Measurements from ENCODE around the gene ZBTB42. TPM values are rescaled to one million over a fixed set of nuclear protein-coding genes. Genes with fewer than 3 reads are reported as not detected.
"Not testable (repeated sequence)": the region's sequence is repeated elsewhere in the genome, so short reads cannot be mapped to it uniquely, and the experiment has no call there.

ZBTB42 gene
- polyA plus RNA-seq, 1 of the 3 experiments (the other 2 are of a cell fraction) = 3.1 TPM

GRCh38 chr14:104830781-104831180, 29.9 kb downstream of the ZBTB42 start:
- Histone ChIP-seq H3K9me2 (no peaks in the 10 kb centered on the region), H3K36me3 (replicated peaks in 1 of 2; ENCODE audit: control insufficient read depth in 1 of 2, insufficient read depth in 2 of 2, low read length in 1 of 2) (no peaks in the 10 kb centered on the region), H3K9ac (no peak overlapping the region), H3K4me3 (ENCODE audit: low read depth in 2 of 2, low read length in 1 of 2) (no peak overlapping the region), H4K20me1 (ENCODE audit: insufficient read depth) (no peaks in the 10 kb centered on the region), H3K4me1 (ENCODE audit: control insufficient read depth in 1 of 2, insufficient read depth in 2 of 2, low read depth in 1 of 2, low read length in 1 of 2) (peaks cover 0 to 11% of the 10 kb centered on the region in 2 experiments; a peak in 1 of 4 replicates), H2AFZ (ENCODE audit: low read depth) (no peak overlapping the region), H3K27ac (ENCODE audit: low read depth in 2 of 2, low read length in 1 of 2) (no peak overlapping the region), H3K4me2 (no peak overlapping the region), H3K27me3 (ENCODE audit: insufficient read depth) (no peaks in the 10 kb centered on the region), H3F3A (replicated peaks; ENCODE audit: insufficient read depth) (peaks cover 4% of the 10 kb centered on the region), H3K79me2 (ENCODE audit: insufficient read depth) (no peaks in the 10 kb centered on the region), H3K9me3 (no peaks in the 10 kb centered on the region)
- WGBS (ENCODE audit: low lambda C conversion rate) = 73% methylated on average over 9 of the region's 9 CpGs
- ChIA-PET POLR2A (interaction anchor here (0.7 kb wide), 1 partner anchor 255 kb away, joined by 3 read pairs; no protein-coding TSS in a partner anchor), CTCF (interaction anchor here (0.8 to 1.7 kb wide), 2 partner anchors 10 to 62 kb away, joined by 3 to 7 read pairs; no protein-coding TSS in a partner anchor)
- TF ChIP-seq ZBTB33 (IDR thresholded peaks at IDR 0.05; ENCODE audit: borderline replicate concordance, low read depth) (no peak), ELF1 (IDR thresholded peaks at IDR 0.05) (no peak), POLR2AphosphoS5 (IDR thresholded peaks at IDR 0.05; ENCODE audit: low read depth, low read length) (no peak), TAF1 (IDR thresholded peaks at IDR 0.05; ENCODE audit: borderline replicate concordance, low read depth, low read length) (no peak), USF1 (IDR thresholded peaks at IDR 0.05; ENCODE audit: borderline replicate concordance, low read depth) (no peak), CTCF (IDR thresholded peaks at IDR 0.05) (no peak), GATA2 (CRISPR knock-in tag; IDR thresholded peaks at IDR 0.05) (no peak), GABPA (IDR thresholded peaks at IDR 0.05; ENCODE audit: low read depth) (no peak), TEAD4 (IDR thresholded peaks at IDR 0.05; ENCODE audit: borderline replicate concordance, insufficient read depth) (no peak), RCOR1 (IDR thresholded peaks at IDR 0.05; ENCODE audit: low read length) (no peak), MAX (IDR thresholded peaks at IDR 0.05; ENCODE audit: low read depth) (no peak), REST (IDR thresholded peaks at IDR 0.05; ENCODE audit: low read depth, low read length) (no peak)
- no peak for DNase-seq

GRCh38 chr14:104836171-104836935, 35.5 kb downstream of the ZBTB42 start:
- WGBS (ENCODE audit: low lambda C conversion rate) = 90% methylated on average over 22 of the region's 41 CpGs
- H3K9me2 ChIP-seq; H3K27me3 ChIP-seq (ENCODE audit: insufficient read depth); H3K9me3 ChIP-seq; POLR2A ChIA-PET; H3K4me1 ChIP-seq (ENCODE audit: control insufficient read depth in 1 of 2, insufficient read depth in 2 of 2, low read depth in 1 of 2, low read length in 1 of 2); H3K79me2 ChIP-seq (ENCODE audit: insufficient read depth); DNase-seq; CTCF ChIA-PET; H2AFZ ChIP-seq (ENCODE audit: low read depth); H3K36me3 ChIP-seq (replicated peaks in 1 of 2; ENCODE audit: control insufficient read depth in 1 of 2, insufficient read depth in 2 of 2, low read length in 1 of 2); H3K27ac ChIP-seq (ENCODE audit: low read depth in 2 of 2, low read length in 1 of 2); H3F3A ChIP-seq (replicated peaks; ENCODE audit: insufficient read depth); H3K4me3 ChIP-seq (ENCODE audit: low read depth in 2 of 2, low read length in 1 of 2); H4K20me1 ChIP-seq (ENCODE audit: insufficient read depth); H3K4me2 ChIP-seq; H3K9ac ChIP-seq: not testable (repeated sequence)
